Gastrocnemius medialis (tissue), 4 donors: ENCODE results near the gene ATP7B.

Experiments used
- CTCF ChIP-seq, 5 experiments: fragments of 450-650 bp in 3 of 5; fragments of 200-600 bp in 2 of 5; sonication (generic) in 2 of 5; IDR thresholded peaks in 4 of 5; conservative IDR thresholded peaks in 1 of 5; 1 replicate in 4 of 5; 2 replicates in 1 of 5; pipeline ENCODE4 v1.5.1; 2016 to 2019; ENCODE audit warnings: antibody characterized with exemption in 5 of 5, mild to moderate bottlenecking in 3 of 5, moderate library complexity in 3 of 5
- POLR2A ChIP-seq, 2 donors: fragments of 450-650 bp; IDR thresholded peaks; one replicate each; pipeline ENCODE4 v1.6.1; 2017; ENCODE audit warnings: antibody characterized with exemption in 2 of 2, mild to moderate bottlenecking in 2 of 2, moderate library complexity in 2 of 2

DNA sequence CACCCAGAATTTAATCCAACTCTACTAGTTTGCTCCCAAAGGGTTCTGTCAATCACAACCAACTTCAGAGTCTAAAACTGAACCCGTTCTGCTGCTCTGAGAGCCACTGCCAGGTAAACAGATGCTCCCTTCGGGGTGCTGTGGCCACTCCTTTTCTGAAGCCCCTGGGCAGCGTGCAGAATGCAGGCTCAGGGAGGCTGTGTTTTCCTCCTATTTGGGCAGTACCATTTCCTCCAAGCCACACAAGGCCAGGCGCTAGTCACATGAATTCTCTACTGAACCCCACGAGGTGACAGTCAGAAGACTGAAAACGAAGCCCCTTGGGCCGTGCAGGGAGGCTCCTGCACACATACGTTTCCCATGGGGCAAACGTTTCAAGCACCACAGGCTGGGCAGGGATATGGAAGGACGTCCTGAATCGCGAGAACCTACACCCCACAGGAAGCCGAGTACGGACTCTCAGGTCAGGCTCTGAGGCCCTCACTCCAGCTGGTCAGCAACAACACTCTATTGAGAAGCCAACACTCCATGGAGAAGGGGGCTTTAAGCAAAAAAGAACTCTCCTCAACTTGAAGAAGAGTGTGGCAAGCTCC, 77.7 kb downstream of the ATP7B start:
- TF ChIP-seq CTCF (IDR thresholded peaks at IDR 0.05 in 4 of 5, conservative IDR thresholded peaks at IDR 0.05 in 1 of 5): no peak
- TF ChIP-seq POLR2A (IDR thresholded peaks at IDR 0.05): no peak
